ENCODE results near the gene DNAJC27. TPM values are rescaled to one million over a fixed set of nuclear protein-coding genes. Genes with fewer than 3 reads are reported as not detected.

The DNAJC27 gene
- total RNA-seq, 1 donor from 2014 or later: 19.1 TPM

GRCh38 chr2:24923106-24923505 is 48.6 kb downstream of the DNAJC27 start:
- H3K27ac ChIP-seq: no peak overlapping the region
- H3K36me3 ChIP-seq: no peaks in the 10 kb centered on the region
- no peak overlapping the region for H3K9ac ChIP-seq
- no peak overlapping the region for H3K4me2 ChIP-seq
- H3K4me1 ChIP-seq: peaks cover 16% of the 10 kb centered on the region
- peaks cover 4% of the 10 kb centered on the region for H3K79me2 ChIP-seq (ENCODE audit: low read depth)
- TF ChIP-seq EZH2 (IDR thresholded peaks at IDR 0.05): no peak
- no peak for TF ChIP-seq CTCF (IDR thresholded peaks at IDR 0.05)
- TF ChIP-seq EZH2phosphoT487 (IDR thresholded peaks at IDR 0.05): no peak
- H3K9me3 Mint-ChIP-seq: no peaks in the 10 kb centered on the region
- H2AFZ ChIP-seq (replicated peaks): no peak overlapping the region
- H3K4me3 Mint-ChIP-seq: no peak overlapping the region
- H3K9me3 ChIP-seq (ENCODE audit: low read depth): no peaks in the 10 kb centered on the region
- H3K27ac Mint-ChIP-seq: no peak overlapping the region
- peaks cover 4% of the 10 kb centered on the region for H4K20me1 ChIP-seq (ENCODE audit: low read depth)
- peaks cover 34% of the 10 kb centered on the region for H3K4me1 Mint-ChIP-seq
- H3K36me3 Mint-ChIP-seq: peaks cover 2% of the 10 kb centered on the region
- H3K4me3 ChIP-seq: no peak overlapping the region
- peaks cover 4% of the 10 kb centered on the region for H3K27me3 ChIP-seq
- peaks cover 42% of the 10 kb centered on the region for H3F3A ChIP-seq (ENCODE audit: low read depth)
- peaks cover 8% of the 10 kb centered on the region for H3K27me3 Mint-ChIP-seq (ENCODE audit: insufficient read depth, low read depth)
- DNase-seq (ENCODE audit: low spot score): no peak

GRCh38 chr2:24922556-24922955 is 49.2 kb downstream of the DNAJC27 start:
- Mint-ChIP-seq H3K4me3 (no peak overlapping the region), H3K27me3 (ENCODE audit: insufficient read depth, low read depth) (peaks cover 8% of the 10 kb centered on the region), H3K27ac (no peak overlapping the region), H3K9me3 (no peaks in the 10 kb centered on the region), H3K4me1 (peaks cover 37% of the 10 kb centered on the region), H3K36me3 (peaks cover 2% of the 10 kb centered on the region)
- Histone ChIP-seq H3K9ac (no peak overlapping the region), H3K4me2 (no peak overlapping the region), H3F3A (ENCODE audit: low read depth) (peaks cover 40% of the 10 kb centered on the region), H3K4me3 (no peak overlapping the region), H3K36me3 (no peaks in the 10 kb centered on the region), H4K20me1 (ENCODE audit: low read depth) (peaks cover 9% of the 10 kb centered on the region), H3K27ac (no peak overlapping the region), H3K9me3 (ENCODE audit: low read depth) (no peaks in the 10 kb centered on the region), H3K79me2 (ENCODE audit: low read depth) (peaks cover 4% of the 10 kb centered on the region), H2AFZ (replicated peaks) (no peak overlapping the region), H3K4me1 (peaks cover 16% of the 10 kb centered on the region), H3K27me3 (peaks cover 4% of the 10 kb centered on the region)
- TF ChIP-seq EZH2 (IDR thresholded peaks at IDR 0.05) (no peak), EZH2phosphoT487 (IDR thresholded peaks at IDR 0.05) (no peak), CTCF (IDR thresholded peaks at IDR 0.05) (no peak)
- DNase-seq (ENCODE audit: low spot score): no peak

- H4K20me1 ChIP-seq (ENCODE audit: low read depth): peaks cover 14% of the 10 kb centered on the region
- peaks cover 7% of the 10 kb centered on the region for H3K4me1 ChIP-seq
- no peaks in the 10 kb centered on the region for H3K36me3 ChIP-seq
- peak overlapping the region; percentile 65 for H3K4me3 ChIP-seq
- no peaks in the 10 kb centered on the region for H3K9me3 ChIP-seq (ENCODE audit: low read depth)
- H3K79me2 ChIP-seq (ENCODE audit: low read depth): peaks cover 4% of the 10 kb centered on the region
- peak overlapping the region; percentile 81 for H3K4me2 ChIP-seq
- no peaks in the 10 kb centered on the region for H3K9me3 Mint-ChIP-seq
- no peak overlapping the region for H3K27ac Mint-ChIP-seq
- peak; percentile 45 for DNase-seq (ENCODE audit: low spot score)
- H3K27ac ChIP-seq: no peak overlapping the region
- H2AFZ ChIP-seq (replicated peaks): peak overlapping the region; percentile 77
- H3K36me3 Mint-ChIP-seq: peaks cover 2% of the 10 kb centered on the region
- peaks cover 33% of the 10 kb centered on the region for H3K4me1 Mint-ChIP-seq
- H3K27me3 ChIP-seq: peaks cover 4% of the 10 kb centered on the region
- peaks cover 31% of the 10 kb centered on the region for H3F3A ChIP-seq (ENCODE audit: low read depth)
- H3K9ac ChIP-seq: no peak overlapping the region
- H3K4me3 Mint-ChIP-seq: peak overlapping the region; percentile 88
- TF ChIP-seq EZH2phosphoT487 (IDR thresholded peaks at IDR 0.05) (no peak), EZH2 (IDR thresholded peaks at IDR 0.05) (no peak), CTCF (IDR thresholded peaks at IDR 0.05) (peak; percentile 40)
- H3K27me3 Mint-ChIP-seq (ENCODE audit: insufficient read depth, low read depth): peaks cover 8% of the 10 kb centered on the region
Observed at GRCh38 chr2:24920809-24921441, 50.8 kb downstream of the DNAJC27 start.
